Forelimb muscle (tissue), 1 donor: ENCODE measurements around the gene SUCLA2. TPM values are rescaled to one million over a fixed set of nuclear protein-coding genes. Genes with fewer than 3 reads are reported as not detected.
"Not testable (repeated sequence)": the region's sequence is repeated elsewhere in the genome, so short reads cannot be mapped to it uniquely, and the experiment has no call there.

Experiments used
- DNase-seq: peaks from one replicate; pipeline ENCODE4 v3.0.0-alpha.2; 2013; ENCODE audit warnings: low read depth
- polyA plus RNA-seq: library from polyadenylated mRNA; unstranded; fragments of 120-200 nt; gene quantifications from one replicate; pipeline ENCODE4 v1.2.1, GENCODE V29; 2013; ENCODE audit not compliant: insufficient read length

SUCLA2 gene
- polyA plus RNA-seq, 1 donor = 68.4 TPM

- DNase-seq = no peak
Measured at GRCh38 chr13:47991859-47992258, 9.2 kb downstream of the SUCLA2 start.

- no peak for DNase-seq
Measured at GRCh38 chr13:47990920-47991466, 10.1 kb downstream of the SUCLA2 start.

- DNase-seq = no peak
Measured at GRCh38 chr13:47990427-47990826, 10.6 kb downstream of the SUCLA2 start.

- DNase-seq = no peak
Measured at GRCh38 chr13:47983070-47983469, 18.0 kb downstream of the SUCLA2 start.

GRCh38 chr13:47976325-47976724, 24.7 kb downstream of the SUCLA2 start:
- no peak for DNase-seq

GRCh38 chr13:47964863-47965262, 36.2 kb downstream of the SUCLA2 start:
- DNase-seq = no peak

- DNase-seq = no peak
Measured at GRCh38 chr13:47962237-47962636, 38.8 kb downstream of the SUCLA2 start.

GRCh38 chr13:47959468-47960247, 41.4 kb downstream of the SUCLA2 start:
- DNase-seq = no peak

- no peak for DNase-seq
Measured at GRCh38 chr13:47957073-47957472, 44.0 kb downstream of the SUCLA2 start.

- no peak for DNase-seq
Measured at GRCh38 chr13:47955836-47956235, 45.2 kb downstream of the SUCLA2 start.

- no peak for DNase-seq
Measured at GRCh38 chr13:47949799-47950198, 51.3 kb downstream of the SUCLA2 start.

- no peak for DNase-seq
Measured at GRCh38 chr13:47945738-47946137, 55.3 kb downstream of the SUCLA2 start.

- DNase-seq = not testable (repeated sequence)
Measured at GRCh38 chr13:47945146-47945545, 55.9 kb downstream of the SUCLA2 start.

- no peak for DNase-seq
Measured at GRCh38 chr13:47934371-47934770, 66.7 kb downstream of the SUCLA2 start.

- DNase-seq = no peak
Measured at GRCh38 chr13:47932950-47933923, 67.8 kb downstream of the SUCLA2 start.

GRCh38 chr13:47930649-47931165, 70.4 kb downstream of the SUCLA2 start:
- no peak for DNase-seq

GRCh38 chr13:47929156-47929555, 71.9 kb downstream of the SUCLA2 start:
- DNase-seq = no peak

GRCh38 chr13:47917022-47917574, 84.0 kb downstream of the SUCLA2 start:
- no peak for DNase-seq

- no peak for DNase-seq
Measured at GRCh38 chr13:47908197-47908902, 92.7 kb downstream of the SUCLA2 start.

GRCh38 chr13:47904891-47905290, 96.2 kb downstream of the SUCLA2 start:
- DNase-seq = no peak

- no peak for DNase-seq
Measured at GRCh38 chr13:47904241-47904640, 96.8 kb downstream of the SUCLA2 start.
